Measurements from ENCODE around the gene ZNF423.

Gene ZNF423

GRCh38 chr16:49782405-49782804 lies 73.5 kb downstream of the ZNF423 start:
- DNase-seq (ENCODE audit: low spot score) = no peak

GRCh38 chr16:49781401-49781800 lies 74.5 kb downstream of the ZNF423 start:
- DNase-seq (ENCODE audit: low spot score) = no peak

GRCh38 chr16:49780433-49780832 lies 75.5 kb downstream of the ZNF423 start:
- no peak for DNase-seq (ENCODE audit: low spot score)

GRCh38 chr16:49779979-49780378 lies 75.9 kb downstream of the ZNF423 start:
- DNase-seq (ENCODE audit: low spot score) = no peak

GRCh38 chr16:49778202-49778930 lies 77.5 kb downstream of the ZNF423 start:
- no peak for DNase-seq (ENCODE audit: low spot score)

GRCh38 chr16:49776734-49777133 lies 79.2 kb downstream of the ZNF423 start:
- DNase-seq (ENCODE audit: low spot score) = no peak

GRCh38 chr16:49776085-49776595 lies 79.8 kb downstream of the ZNF423 start:
- DNase-seq (ENCODE audit: low spot score) = no peak

- no peak for DNase-seq (ENCODE audit: low spot score)
Measured at GRCh38 chr16:49775581-49775980, 80.3 kb downstream of the ZNF423 start.

- no peak for DNase-seq (ENCODE audit: low spot score)
Measured at GRCh38 chr16:49775018-49775417, 80.9 kb downstream of the ZNF423 start.

GRCh38 chr16:49773534-49774475 lies 82.1 kb downstream of the ZNF423 start:
- DNase-seq (ENCODE audit: low spot score) = no peak

GRCh38 chr16:49767998-49768397 lies 87.9 kb downstream of the ZNF423 start:
- no peak for DNase-seq (ENCODE audit: low spot score)

- no peak for DNase-seq (ENCODE audit: low spot score)
Measured at GRCh38 chr16:49767414-49767813, 88.5 kb downstream of the ZNF423 start.

- DNase-seq (ENCODE audit: low spot score) = no peak
Measured at GRCh38 chr16:49766225-49766624, 89.7 kb downstream of the ZNF423 start.

GRCh38 chr16:49763826-49764225 lies 92.1 kb downstream of the ZNF423 start:
- no peak for DNase-seq (ENCODE audit: low spot score)

GRCh38 chr16:49760815-49761214 lies 95.1 kb downstream of the ZNF423 start:
- DNase-seq (ENCODE audit: low spot score) = no peak

- DNase-seq (ENCODE audit: low spot score) = no peak
Measured at GRCh38 chr16:49757559-49758069, 98.3 kb downstream of the ZNF423 start.

- no peak for DNase-seq (ENCODE audit: low spot score)
Measured at GRCh38 chr16:49756775-49757558, 98.9 kb downstream of the ZNF423 start.

- no peak for DNase-seq (ENCODE audit: low spot score)
Measured at GRCh38 chr16:49755716-49756505, 100.0 kb downstream of the ZNF423 start.

GRCh38 chr16:49755313-49755620 lies 100.6 kb downstream of the ZNF423 start:
- DNase-seq (ENCODE audit: low spot score) = no peak

GRCh38 chr16:49754495-49755312 lies 101.2 kb downstream of the ZNF423 start:
- DNase-seq (ENCODE audit: low spot score) = no peak
